Measurements from ENCODE around the gene PRELID3B. TPM values are rescaled to one million over a fixed set of nuclear protein-coding genes. Genes with fewer than 3 reads are reported as not detected.

PRELID3B gene
- total and polyA plus RNA-seq, 2 of the 8 experiments (the other 6 are each of a cell fraction or from before 2014, with no cell fraction given): 8.1 to 50.5 TPM

DNA sequence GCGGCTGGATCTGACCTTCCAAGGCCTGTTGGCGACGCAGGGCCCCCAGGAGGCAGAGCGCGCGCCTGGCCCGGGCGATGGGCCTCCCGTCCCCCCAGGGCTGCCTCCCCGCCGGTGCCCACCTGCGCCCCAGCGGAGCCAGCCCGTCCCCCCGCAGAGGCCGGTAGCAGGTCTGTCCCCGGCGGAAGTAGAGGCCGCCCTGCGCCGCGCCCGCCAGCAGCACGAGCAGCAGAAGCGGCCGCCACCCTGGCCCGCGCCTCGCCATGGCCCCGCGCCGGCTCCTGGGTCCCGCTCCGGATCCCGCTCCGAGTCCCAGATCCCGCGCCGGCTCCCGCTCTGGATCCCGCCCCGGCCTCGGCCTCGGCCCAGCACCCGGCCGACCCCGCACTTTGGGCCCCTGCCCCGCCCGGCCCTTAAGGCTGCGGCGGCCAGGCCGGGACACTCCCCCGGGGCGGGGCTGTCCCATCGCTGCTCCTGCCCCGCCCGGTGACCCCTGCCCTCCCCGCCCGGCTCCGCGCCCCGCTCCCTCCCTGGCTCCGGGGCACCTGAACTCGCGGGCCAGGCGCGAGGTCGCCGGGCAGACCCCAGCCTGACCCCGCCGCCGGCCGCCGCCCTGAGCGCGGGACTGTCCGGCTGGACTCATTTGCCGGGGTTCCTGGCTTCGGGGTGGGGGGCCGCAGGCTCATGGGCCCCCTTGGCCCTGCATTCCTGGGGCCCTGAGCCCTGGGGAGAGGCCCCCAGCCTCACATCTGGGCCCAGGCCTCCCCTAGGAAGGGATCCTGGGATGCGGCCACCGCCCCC lies 35.5 kb downstream of the PRELID3B start, which contains the start of gene CTSZ (continued):
- TF ChIP-seq NANOG (IDR thresholded peaks at IDR 0.05; ENCODE audit: insufficient read depth, low read depth, low read length, poor library complexity, severe bottlenecking): no peak
- TF ChIP-seq ZNF274 (IDR thresholded peaks at IDR 0.05; ENCODE audit: borderline replicate concordance, extremely low read depth, low read length): no peak
- peak in 1 of 2 experiments; percentile 40; a peak in 1 of 3 replicates for TF ChIP-seq POLR2A (IDR thresholded peaks at IDR 0.05; ENCODE audit: control extremely low read depth in 1 of 2, low read depth in 2 of 2, low read length in 2 of 2)
- TF ChIP-seq, protein P1, sequence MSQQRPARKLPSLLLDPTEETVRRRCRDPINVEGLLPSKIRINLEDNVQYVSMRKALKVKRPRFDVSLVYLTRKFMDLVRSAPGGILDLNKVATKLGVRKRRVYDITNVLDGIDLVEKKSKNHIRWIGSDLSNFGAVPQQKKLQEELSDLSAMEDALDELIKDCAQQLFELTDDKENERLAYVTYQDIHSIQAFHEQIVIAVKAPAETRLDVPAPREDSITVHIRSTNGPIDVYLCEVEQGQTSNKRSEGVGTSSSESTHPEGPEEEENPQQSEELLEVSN (IDR thresholded peaks at IDR 0.05): no peak
